H1 (cell line): ENCODE results near the gene NSUN4. TPM values are rescaled to one million over a fixed set of nuclear protein-coding genes. Genes with fewer than 3 reads are reported as not detected.

Experiments used
- CTCF ChIA-PET: fragments of 300-600 bp; sonication (Branson Sonifier 250); formaldehyde crosslinking; loops from one replicate; lab custom pipeline; 2021; ENCODE audit not compliant: partially characterized antibody; lab: Charles Lee
- POLR2A ChIA-PET: fragments of 300-600 bp; sonication (Branson Sonifier 250); formaldehyde crosslinking; loops from one replicate; lab custom pipeline; 2021; ENCODE audit warnings: inconsistent platforms; ENCODE audit not compliant: partially characterized antibody; lab: Charles Lee
- DNase-seq, 2 experiments: peaks; one replicate each; pipeline versions ENCODE4 v3.0.0 to v3.0.0-alpha.2; 2010 to 2022; ENCODE audit warnings: low spot score in 2 of 2, low read depth in 1 of 2, mixed read lengths in 1 of 2
- FAIRE-seq: peaks from 2 replicates; lab custom pipeline; 2011; peaks lifted over from hg19 to GRCh38; lab: Jason Lieb, UNC
- H2AFZ ChIP-seq: 2 replicates; pipeline ENCODE4 v1.8.1; 2012; ENCODE audit warnings: low read length, inconsistent platforms
- H2AK5ac ChIP-seq: 2 replicates; pipeline ENCODE4 v1.6.1; 2013; ENCODE audit warnings: low read depth, low read length
- H2BK120ac ChIP-seq: replicated peaks from 2 replicates; pipeline ENCODE3; 2013; ENCODE audit warnings: low read depth, low read length, inconsistent platforms
- H2BK12ac ChIP-seq: 2 replicates; pipeline ENCODE4 v1.6.1; 2013; ENCODE audit warnings: low read depth, low read length
- H2BK15ac ChIP-seq: 2 replicates; pipeline ENCODE4 v1.6.1; 2013; ENCODE audit warnings: low read length
- H2BK20ac ChIP-seq: 2 replicates; pipeline ENCODE4 v1.6.1; 2013; ENCODE audit warnings: low read length
- H2BK5ac ChIP-seq: 2 replicates; pipeline ENCODE4 v1.6.1; 2013; ENCODE audit warnings: low read depth, low read length
- H3K14ac ChIP-seq: 2 replicates; pipeline ENCODE4 v1.6.1; 2013; ENCODE audit warnings: inconsistent platforms; ENCODE audit not compliant: insufficient read length
- H3K18ac ChIP-seq: 2 replicates; pipeline ENCODE4 v1.6.1; 2013; ENCODE audit warnings: low read length; ENCODE audit errors: extremely low read depth
- H3K23ac ChIP-seq: 2 replicates; pipeline ENCODE4 v1.6.1; 2013; ENCODE audit warnings: inconsistent platforms; ENCODE audit not compliant: insufficient read length
- H3K23me2 ChIP-seq: 2 replicates; pipeline ENCODE4 v1.6.1; 2013; ENCODE audit warnings: low read depth, low read length
- H3K27ac ChIP-seq: 2 replicates; pipeline ENCODE4 v1.6.1; 2011; ENCODE audit warnings: low read depth, low read length, inconsistent platforms
- H3K27me3 ChIP-seq, 4 experiments: replicated peaks in 1 of 4; 1 replicate in 1 of 4; 2 replicates in 3 of 4; pipeline versions ENCODE4 v1.6.1 to v1.8.1; 2011 to 2013; ENCODE audit warnings: low read length in 3 of 4, mild to moderate bottlenecking in 3 of 4, inconsistent platforms in 2 of 4, mixed read lengths in 2 of 4, moderate library complexity in 1 of 4; ENCODE audit not compliant: control insufficient read depth in 3 of 4, insufficient read depth in 3 of 4; ENCODE audit errors: extremely low read depth in 1 of 4
- H3K36me3 ChIP-seq, 4 experiments: 2 replicates each; pipeline versions ENCODE4 v1.6.1 to v1.8.1; 2011 to 2013; ENCODE audit warnings: mild to moderate bottlenecking in 4 of 4, low read length in 3 of 4, moderate library complexity in 2 of 4, control low read depth in 1 of 4, inconsistent platforms in 1 of 4; ENCODE audit not compliant: insufficient read depth in 4 of 4, control insufficient read depth in 2 of 4
- H3K4ac ChIP-seq: replicated peaks from 2 replicates; pipeline ENCODE3; 2013; ENCODE audit warnings: low read length, low read depth, mixed read lengths, inconsistent platforms; ENCODE audit not compliant: insufficient read length
- H3K4me1 ChIP-seq, 4 experiments: replicated peaks in 1 of 4; 1 replicate in 1 of 4; 2 replicates in 3 of 4; pipeline versions ENCODE4 v1.6.1 to v1.8.1; 2011 to 2013; ENCODE audit warnings: low read length in 3 of 4, inconsistent platforms in 2 of 4, mixed read lengths in 1 of 4; ENCODE audit not compliant: insufficient read depth in 4 of 4, control insufficient read depth in 3 of 4
- H3K4me2 ChIP-seq, 2 experiments: 2 replicates each; pipeline versions ENCODE4 v1.6.1 to v1.8.1; 2011 to 2013; ENCODE audit warnings: low read depth in 2 of 2, low read length in 2 of 2, control low read depth in 1 of 2, inconsistent platforms in 1 of 2, mild to moderate bottlenecking in 1 of 2; ENCODE audit not compliant: insufficient read depth in 1 of 2
- H3K4me3 ChIP-seq, 4 experiments: fragments of 200-600, 300-600 bp in 1 of 4; sonication (generic), shearing (Covaris generic), sonication (Bioruptor Twin) in 1 of 4; 2 replicates each; pipeline versions ENCODE4 v1.5.1 to v1.8.1; 2011 to 2016; ENCODE audit warnings: low read length in 4 of 4, low read depth in 3 of 4, control low read depth in 2 of 4, inconsistent platforms in 2 of 4, mild to moderate bottlenecking in 2 of 4, mixed read lengths in 1 of 4, moderate library complexity in 1 of 4; ENCODE audit not compliant: insufficient read depth in 2 of 4; ENCODE audit errors: extremely low read depth in 1 of 4
- H3K56ac ChIP-seq: replicated peaks from 2 replicates; pipeline ENCODE3; 2013; ENCODE audit warnings: low read depth, mild to moderate bottlenecking, mixed read lengths, low read length, inconsistent platforms; ENCODE audit not compliant: insufficient read length
- H3K79me1 ChIP-seq: 2 replicates; pipeline ENCODE4 v1.6.1; 2013; ENCODE audit warnings: low read depth, low read length, control low read depth
- H3K79me2 ChIP-seq, 2 experiments: 2 replicates each; pipeline versions ENCODE4 v1.6.1 to v1.8.1; 2012 to 2013; ENCODE audit warnings: low read length in 2 of 2, mild to moderate bottlenecking in 2 of 2, inconsistent platforms in 1 of 2; ENCODE audit not compliant: insufficient read depth in 2 of 2, control insufficient read depth in 1 of 2
- H3K9ac ChIP-seq, 4 experiments: replicated peaks in 1 of 4; 1 replicate in 1 of 4; 2 replicates in 3 of 4; pipeline versions ENCODE4 v1.6.1 to v1.8.1; 2011 to 2013; ENCODE audit warnings: low read depth in 3 of 4, low read length in 3 of 4, control low read depth in 2 of 4, mild to moderate bottlenecking in 2 of 4, moderate library complexity in 2 of 4, inconsistent platforms in 1 of 4; ENCODE audit errors: extremely low read depth in 1 of 4
- H3K9me3 ChIP-seq, 2 experiments: 2 replicates each; pipeline versions ENCODE4 v1.6.1 to v1.8.1; 2012 to 2013; ENCODE audit warnings: mild to moderate bottlenecking in 2 of 2, moderate library complexity in 2 of 2, control low read depth in 1 of 2, inconsistent platforms in 1 of 2, low read depth in 1 of 2, low read length in 1 of 2, mixed read lengths in 1 of 2; ENCODE audit not compliant: insufficient read depth in 2 of 2
- H4K20me1 ChIP-seq, 2 experiments: replicated peaks in 1 of 2; 2 replicates each; pipeline versions ENCODE3 to v1.8.1; 2011 to 2013; ENCODE audit warnings: inconsistent platforms in 2 of 2, low read length in 2 of 2, mild to moderate bottlenecking in 1 of 2; ENCODE audit not compliant: insufficient read depth in 2 of 2, control insufficient read depth in 1 of 2
- H4K5ac ChIP-seq: 2 replicates; pipeline ENCODE4 v1.6.1; 2013; ENCODE audit warnings: low read length, low read depth, mixed read lengths, inconsistent platforms; ENCODE audit not compliant: insufficient read length
- H4K8ac ChIP-seq: 2 replicates; pipeline ENCODE4 v1.8.0; 2013; ENCODE audit warnings: mild to moderate bottlenecking, moderate library complexity, low read length, inconsistent platforms; ENCODE audit not compliant: insufficient read depth; ENCODE audit errors: extremely low read depth
- H4K91ac ChIP-seq: replicated peaks from 2 replicates; pipeline ENCODE3; 2013; ENCODE audit warnings: low read length, mixed read lengths, inconsistent platforms; ENCODE audit not compliant: insufficient read length
- BCL11A ChIP-seq, 2 experiments: IDR thresholded peaks; one replicate each; pipeline ENCODE4 v1.6.1; 2011; ENCODE audit warnings: low read depth in 2 of 2, low read length in 2 of 2, mild to moderate bottlenecking in 2 of 2
- SP4 ChIP-seq: IDR thresholded peaks from 2 replicates; pipeline ENCODE4 v1.6.1; 2012; ENCODE audit warnings: low read length, inconsistent platforms
- TBP ChIP-seq: IDR thresholded peaks from 2 replicates; pipeline ENCODE4 v1.6.1; 2011; ENCODE audit warnings: low read depth, low read length, improper control_type of control experiment
- TCF12 ChIP-seq: IDR thresholded peaks from 2 replicates; pipeline ENCODE4 v1.6.1; 2011; ENCODE audit warnings: low read depth, mild to moderate bottlenecking, low read length
- WGBS, 2 experiments: shearing (Covaris generic) in 1 of 2; methylation state at CpG; one replicate each; pipeline versions ENCODE4 v1.1.6 to v1.1.7; 2013 to 2015; ENCODE audit warnings: low lambda C conversion rate in 2 of 2, mixed read lengths in 2 of 2, inconsistent platforms in 1 of 2, low coverage in 1 of 2, missing lambda C conversion rate in 1 of 2; ENCODE audit not compliant: insufficient replicate concordance in 2 of 2, insufficient coverage in 1 of 2, insufficient read length in 1 of 2; ENCODE audit errors: extremely low coverage in 1 of 2, missing lambda C conversion rate in 1 of 2; 5-methylcytosine and 5-hydroxymethylcytosine counted together
- polyA plus RNA-seq, 7 experiments: library from polyadenylated mRNA; depleted of rRNA in 3 of 7; stranded (reverse) in 5 of 7; unstranded in 2 of 7; fragments of >200 nt in 5 of 7; fragments of 200-250 nt in 2 of 7; gene quantifications; 1 replicate in 5 of 7; 2 replicates in 1 of 7; 4 replicates in 1 of 7; pipeline versions ENCODE4 v1.2.1 to v1.2.3, GENCODE V29; 2011 to 2013; ENCODE audit warnings: missing spikeins in 2 of 7, mixed read lengths in 2 of 7
- total RNA-seq: library from RNA; stranded (reverse); fragmentation: NEBNext Ultra II Directional; extraction: Animal tissue kit (Norgen Biotek cat#: 25700); gene quantifications from 2 replicates; pipeline ENCODE4 v1.2.1, GENCODE V29; 2021

NSUN4 gene
- total and polyA plus RNA-seq, 2 of the 8 experiments (the other 6 are each of a cell fraction or from before 2014, with no cell fraction given) = 9.7 to 15.7 TPM

GRCh38 chr1:46396441-46397398, 56.1 kb downstream of the NSUN4 start:
- peaks cover 1 to 8% of the 10 kb centered on the region in 2 experiments for H4K20me1 ChIP-seq
- H2AK5ac ChIP-seq = 0 out of 2 replicates have a peak overlapping the region, but pooled peaks have one; percentile 39
- FAIRE-seq = no peak

More at GRCh38 chr1:46396441-46397398, 56.1 kb downstream of the NSUN4 start:
- Histone ChIP-seq H3K27ac (no peak overlapping the region), H3K9me3 (no peaks in the 10 kb centered on the region), H2BK12ac (no peak overlapping the region), H4K8ac (no peak overlapping the region), H3K79me1 (no peaks in the 10 kb centered on the region; the same call in 1 of the 2 replicates), H3K23me2 (peaks cover 12% of the 10 kb centered on the region), H4K5ac (no peak overlapping the region), H4K91ac (no peak overlapping the region), H3K79me2 (peaks cover 0 to 31% of the 10 kb centered on the region in 2 experiments; a peak in 2 of 4 replicates), H2BK5ac (no peak overlapping the region), H3K56ac (no peak overlapping the region), H2BK15ac (peak overlapping the region; percentile 46; the same call in 1 of the 2 replicates), H3K4me3 (no peak overlapping the region), H3K27me3 (peaks cover 0 to 2% (median under 1%) of the 10 kb centered on the region in 4 experiments; a peak in 2 of 7 replicates), H3K18ac (no peak overlapping the region), H3K23ac (no peak overlapping the region), H3K9ac (no peak overlapping the region), H2BK120ac (no peak overlapping the region), H3K4me2 (no peak overlapping the region), H3K4me1 (peaks cover 7 to 21% (median 12%) of the 10 kb centered on the region in 4 experiments), H2AFZ (no peak overlapping the region), H3K14ac (no peak overlapping the region), H3K36me3 (no peaks in the 10 kb centered on the region), H3K4ac (no peak overlapping the region), H2BK20ac (no peak overlapping the region)
- TF ChIP-seq TBP (no peak), BCL11A (IDR thresholded peaks at IDR 0.05; ENCODE audit: low read depth in 2 of 2, low read length in 2 of 2) (no peak), TCF12 (no peak), SP4 (no peak)
- DNase-seq = no peak
- POLR2A ChIA-PET = interaction anchor here (0.6 kb wide), 1 partner anchor 56 kb away, joined by 3 read pairs; the partner anchor contains the start of gene NSUN4
- 80% methylated on average over 10 of the region's 10 CpGs; no CpG with 5 or more reads in 1 of the 2 experiments for WGBS, 2 experiments
- CTCF ChIA-PET = interaction anchor here (8.3 kb wide), 1 partner anchor 15 kb away, joined by 64 read pairs; no protein-coding TSS in a partner anchor
